ENCODE data around the gene G2E3. TPM values are rescaled to one million over a fixed set of nuclear protein-coding genes. Genes with fewer than 3 reads are reported as not detected.

Gene G2E3, protein sequence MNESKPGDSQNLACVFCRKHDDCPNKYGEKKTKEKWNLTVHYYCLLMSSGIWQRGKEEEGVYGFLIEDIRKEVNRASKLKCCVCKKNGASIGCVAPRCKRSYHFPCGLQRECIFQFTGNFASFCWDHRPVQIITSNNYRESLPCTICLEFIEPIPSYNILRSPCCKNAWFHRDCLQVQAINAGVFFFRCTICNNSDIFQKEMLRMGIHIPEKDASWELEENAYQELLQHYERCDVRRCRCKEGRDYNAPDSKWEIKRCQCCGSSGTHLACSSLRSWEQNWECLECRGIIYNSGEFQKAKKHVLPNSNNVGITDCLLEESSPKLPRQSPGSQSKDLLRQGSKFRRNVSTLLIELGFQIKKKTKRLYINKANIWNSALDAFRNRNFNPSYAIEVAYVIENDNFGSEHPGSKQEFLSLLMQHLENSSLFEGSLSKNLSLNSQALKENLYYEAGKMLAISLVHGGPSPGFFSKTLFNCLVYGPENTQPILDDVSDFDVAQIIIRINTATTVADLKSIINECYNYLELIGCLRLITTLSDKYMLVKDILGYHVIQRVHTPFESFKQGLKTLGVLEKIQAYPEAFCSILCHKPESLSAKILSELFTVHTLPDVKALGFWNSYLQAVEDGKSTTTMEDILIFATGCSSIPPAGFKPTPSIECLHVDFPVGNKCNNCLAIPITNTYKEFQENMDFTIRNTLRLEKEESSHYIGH
- total RNA-seq (10 to 100 TPM; 26.4 to 32.0 TPM), polyA plus RNA-seq (10 to 100 TPM in 1 of 2 donors, 1 to 10 TPM in 1; 9.7 to 18.5 TPM)

GRCh38 chr14:30558675-30559555 is at the start of gene G2E3:
G2E3 (plus strand) TSS chr14:30559158; CDS start chr14:30581080, 21,922 bp downstream.
- no peaks in the 10 kb centered on the region for H3K27me3 Mint-ChIP-seq
- intact Hi-C loops (cut with micrococcal nuclease) = loop anchor here (1.0 to 5.0 kb wide), 5 partner anchors 8 to 1518 kb away; partner anchors contain the start of genes ARHGAP5, HEATR5A and SCFD1
- H3K4me3 Mint-ChIP-seq = peak within 1 kb of the TSS; percentile 99 to 100 (median 100)
- ChIA-PET POLR2A (ENCODE audit: partially characterized antibody) (interaction anchor here (0.9 to 1.9 kb wide), 8 partner anchors 9 to 899 kb away, joined by 3 to 24 read pairs (median 3); partner anchors contain the start of genes DTD2, HECTD1 and SCFD1), CTCF (ENCODE audit: partially characterized antibody) (interaction anchor here (0.9 to 1.1 kb wide), 2 partner anchors 40 to 64 kb away, joined by 3 to 4 read pairs; no protein-coding TSS in a partner anchor)
- H3K36me3 ChIP-seq (ENCODE audit: insufficient read depth, low read length) = no peaks in the 10 kb centered on the region
- no peaks in the 10 kb centered on the region for H3K27me3 ChIP-seq (ENCODE audit: insufficient read depth, low read length)
- H3K9me3 ChIP-seq (ENCODE audit: control insufficient read depth in 1 of 2, low read length in 2 of 2) = no peaks in the 10 kb centered on the region
- peak within 1 kb of the TSS; percentile 93 to 97 for H3K4me3 ChIP-seq (ENCODE audit: low read length in 2 of 2)
- peaks cover 12 to 21% of the 10 kb centered on the region in 2 donors for H3K36me3 Mint-ChIP-seq
- H3K27ac Mint-ChIP-seq = peak within 1 kb of the TSS; percentile 91 to 99 (median 99)
- H3K4me1 ChIP-seq (ENCODE audit: insufficient read depth, low read length) = peaks cover 28% of the 10 kb centered on the region
- DNase-seq = peak; percentile 83 to 85 (median 84)
- H3K27ac ChIP-seq (ENCODE audit: low read depth, low read length) = peak within 1 kb of the TSS; percentile 82
- peaks cover 24 to 49% (median 32%) of the 10 kb centered on the region in 4 donors for H3K4me1 Mint-ChIP-seq
- no peaks in the 10 kb centered on the region for H3K9me3 Mint-ChIP-seq

DNA sequence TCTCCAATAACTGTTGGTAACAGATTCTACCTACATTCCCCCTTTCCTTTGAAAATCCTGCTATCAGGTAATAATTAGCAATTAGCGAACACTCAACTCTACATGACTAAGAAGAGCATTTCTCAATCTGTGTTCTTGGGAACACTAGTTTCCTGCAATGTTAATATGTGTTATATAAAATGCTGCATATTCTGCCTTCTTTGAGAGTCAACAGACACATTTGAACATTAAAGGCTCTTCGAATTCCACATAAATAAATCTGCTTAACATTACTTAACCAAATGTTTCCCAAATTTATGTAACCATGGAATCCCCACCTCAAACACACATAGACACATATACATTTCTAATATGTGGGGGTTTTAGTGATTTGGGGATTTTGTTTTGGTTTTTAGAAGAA is 41.2 kb upstream of the G2E3 start:
- no peak overlapping the region for H3K27ac ChIP-seq (ENCODE audit: low read depth, low read length)
- Mint-ChIP-seq H3K4me1 (peaks cover 7 to 12% (median 10%) of the 10 kb centered on the region in 4 donors), H3K27me3 (peaks cover 0 to 7% of the 10 kb centered on the region in 2 donors), H3K27ac (no peak overlapping the region), H3K9me3 (peaks cover 0 to 1% (median 0%) of the 10 kb centered on the region in 8 donors), H3K4me3 (no peak overlapping the region), H3K36me3 (no peaks in the 10 kb centered on the region)
- no peaks in the 10 kb centered on the region for H3K36me3 ChIP-seq (ENCODE audit: insufficient read depth, low read length)
- no peak overlapping the region for H3K4me3 ChIP-seq (ENCODE audit: low read length in 2 of 2)
- H3K27me3 ChIP-seq (ENCODE audit: insufficient read depth, low read length) = no peaks in the 10 kb centered on the region
- CTCF ChIA-PET (ENCODE audit: partially characterized antibody) = interaction anchor here (1.2 to 1.4 kb wide), 2 partner anchors 12 to 13 kb away, joined by 3 read pairs; no protein-coding TSS in a partner anchor
- no peak for DNase-seq
- H3K4me1 ChIP-seq (ENCODE audit: insufficient read depth, low read length) = peaks cover 4% of the 10 kb centered on the region
- POLR2A ChIA-PET (ENCODE audit: partially characterized antibody) = no interaction called here
- H3K9me3 ChIP-seq (ENCODE audit: control insufficient read depth in 1 of 2, low read length in 2 of 2) = no peaks in the 10 kb centered on the region
- intact Hi-C loops (cut with micrococcal nuclease) = no loop called here

DNA sequence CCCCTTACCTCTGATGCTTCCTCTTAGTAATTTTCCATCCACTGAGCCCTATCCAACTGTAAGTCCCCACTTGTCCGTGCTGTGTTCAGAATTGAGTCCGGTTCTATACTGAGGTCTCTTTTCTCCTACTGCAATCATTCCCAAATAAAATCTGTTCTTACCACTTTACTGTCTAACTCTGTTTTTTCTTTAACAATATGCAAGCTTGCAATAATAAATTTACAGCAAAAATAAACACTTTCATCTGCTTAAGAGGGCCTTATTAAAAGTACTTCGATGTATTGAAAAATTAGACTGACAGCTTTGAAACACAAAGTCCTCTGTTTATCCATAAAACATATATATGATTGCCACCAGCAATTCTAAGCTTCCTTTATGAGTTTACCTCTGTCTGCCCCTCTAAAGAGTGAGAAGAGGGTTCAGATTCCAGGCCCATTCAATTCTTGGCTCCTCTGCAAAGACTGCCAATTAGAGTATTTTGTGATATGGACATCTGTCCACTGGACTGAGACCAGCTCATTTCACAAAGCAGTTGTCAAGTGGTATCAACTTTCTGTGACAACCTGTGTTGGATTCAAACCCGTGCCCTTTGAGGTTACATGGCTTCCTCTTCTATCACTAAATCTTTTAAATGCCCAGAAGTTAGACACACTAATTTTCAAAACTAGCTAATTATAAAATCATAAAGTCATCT is 39.9 kb upstream of the G2E3 start:
- no peak for DNase-seq
- CTCF ChIA-PET (ENCODE audit: partially characterized antibody) = interaction anchor here (0.8 to 1.4 kb wide), 4 partner anchors 12 to 144 kb away, joined by 3 to 4 read pairs (median 4); no protein-coding TSS in a partner anchor
- Histone ChIP-seq H3K36me3 (ENCODE audit: insufficient read depth, low read length) (no peaks in the 10 kb centered on the region), H3K9me3 (ENCODE audit: control insufficient read depth in 1 of 2, low read length in 2 of 2) (no peaks in the 10 kb centered on the region), H3K4me1 (ENCODE audit: insufficient read depth, low read length) (peaks cover 4% of the 10 kb centered on the region), H3K4me3 (ENCODE audit: low read length in 2 of 2) (no peak overlapping the region), H3K27me3 (ENCODE audit: insufficient read depth, low read length) (no peaks in the 10 kb centered on the region), H3K27ac (ENCODE audit: low read depth, low read length) (no peak overlapping the region)
- no peaks in the 10 kb centered on the region for H3K9me3 Mint-ChIP-seq
- H3K27ac Mint-ChIP-seq = peak overlapping the region in 1 of 7 donors; percentile 76
- intact Hi-C loops (cut with micrococcal nuclease) = no loop called here
- POLR2A ChIA-PET (ENCODE audit: partially characterized antibody) = no interaction called here
- no peak overlapping the region for H3K4me3 Mint-ChIP-seq
- no peaks in the 10 kb centered on the region for H3K36me3 Mint-ChIP-seq
- peaks cover 7 to 12% (median 10%) of the 10 kb centered on the region in 4 donors for H3K4me1 Mint-ChIP-seq
- peaks cover 0 to 5% of the 10 kb centered on the region in 2 donors for H3K27me3 Mint-ChIP-seq

DNA sequence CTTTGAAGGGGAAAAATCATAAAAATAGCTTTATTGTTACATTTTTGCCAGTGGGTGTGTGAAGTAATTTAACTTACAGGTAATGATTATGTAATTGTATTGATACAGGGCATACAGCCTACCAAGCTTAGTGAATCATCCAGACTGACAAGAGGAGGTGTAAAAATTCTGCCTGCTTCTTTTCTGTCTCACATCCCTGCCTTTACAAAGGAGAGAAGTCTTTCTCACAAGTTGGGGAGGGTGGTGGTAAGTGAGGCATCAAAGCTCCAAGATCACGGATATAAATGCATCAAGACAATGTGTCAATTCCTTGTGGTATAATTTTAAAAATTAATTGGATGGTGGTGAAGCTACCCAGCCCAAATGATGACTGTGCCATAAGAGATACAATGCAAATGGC is 39.0 kb upstream of the G2E3 start:
- Mint-ChIP-seq H3K4me3 (no peak overlapping the region), H3K27ac (no peak overlapping the region), H3K4me1 (peaks cover 7 to 12% (median 10%) of the 10 kb centered on the region in 4 donors), H3K27me3 (peaks cover 0 to 4% of the 10 kb centered on the region in 2 donors), H3K9me3 (no peaks in the 10 kb centered on the region), H3K36me3 (no peaks in the 10 kb centered on the region)
- Histone ChIP-seq H3K27ac (ENCODE audit: low read depth, low read length) (no peak overlapping the region), H3K27me3 (ENCODE audit: insufficient read depth, low read length) (no peaks in the 10 kb centered on the region), H3K4me3 (ENCODE audit: low read length in 2 of 2) (no peak overlapping the region), H3K4me1 (ENCODE audit: insufficient read depth, low read length) (peaks cover 4% of the 10 kb centered on the region), H3K36me3 (ENCODE audit: insufficient read depth, low read length) (no peaks in the 10 kb centered on the region), H3K9me3 (ENCODE audit: control insufficient read depth in 1 of 2, low read length in 2 of 2) (no peaks in the 10 kb centered on the region)
- intact Hi-C loops (cut with micrococcal nuclease) = no loop called here
- CTCF ChIA-PET (ENCODE audit: partially characterized antibody) = interaction anchor here (1.0 to 3.3 kb wide), 6 partner anchors 10 to 145 kb away, joined by 3 to 16 read pairs (median 5); no protein-coding TSS in a partner anchor
- DNase-seq = no peak
- POLR2A ChIA-PET (ENCODE audit: partially characterized antibody) = no interaction called here

GRCh38 chr14:30520536-30520935 is 38.4 kb upstream of the G2E3 start:
- H3K4me3 Mint-ChIP-seq = no peak overlapping the region
- Histone ChIP-seq H3K9me3 (ENCODE audit: control insufficient read depth in 1 of 2, low read length in 2 of 2) (no peaks in the 10 kb centered on the region), H3K27me3 (ENCODE audit: insufficient read depth, low read length) (no peaks in the 10 kb centered on the region), H3K4me3 (ENCODE audit: low read length in 2 of 2) (no peak overlapping the region), H3K27ac (ENCODE audit: low read depth, low read length) (no peak overlapping the region), H3K4me1 (ENCODE audit: insufficient read depth, low read length) (peaks cover 4% of the 10 kb centered on the region), H3K36me3 (ENCODE audit: insufficient read depth, low read length) (no peaks in the 10 kb centered on the region)
- intact Hi-C loops (cut with micrococcal nuclease) = no loop called here
- H3K36me3 Mint-ChIP-seq = no peaks in the 10 kb centered on the region
- peaks cover 7 to 12% (median 10%) of the 10 kb centered on the region in 4 donors for H3K4me1 Mint-ChIP-seq
- peaks cover 0 to 4% of the 10 kb centered on the region in 2 donors for H3K27me3 Mint-ChIP-seq
- no peaks in the 10 kb centered on the region for H3K9me3 Mint-ChIP-seq
- ChIA-PET CTCF (ENCODE audit: partially characterized antibody) (interaction anchor here (1.0 to 3.3 kb wide), 5 partner anchors 10 to 144 kb away, joined by 3 to 16 read pairs (median 6); no protein-coding TSS in a partner anchor), POLR2A (ENCODE audit: partially characterized antibody) (no interaction called here)
- no peak for DNase-seq
- H3K27ac Mint-ChIP-seq = no peak overlapping the region

Measured in CD4-positive, alpha-beta memory T cell (primary cell).